GM23338 (cell line): Measurements from ENCODE around the gene GRIK4. TPM values are rescaled to one million over a fixed set of nuclear protein-coding genes. Genes with fewer than 3 reads are reported as not detected.

ENCODE experiments used
- ATAC-seq: fragments of 200-7000 bp; cut with Tn5 transposase; 3 replicates; pipeline ENCODE4 v1.9.1; 2020
- DNase-seq: peaks from one replicate; pipeline ENCODE4 v3.0.0-alpha.2; 2015; ENCODE audit warnings: low spot score
- H2AFZ ChIP-seq: fragments of 200-600 bp; sonication (generic); 2 replicates; pipeline ENCODE4 v1.8.0; 2016; ENCODE audit warnings: antibody characterized with exemption, mild to moderate bottlenecking, moderate library complexity
- H3F3A ChIP-seq: fragments of 200-600 bp; sonication (generic); replicated peaks from 2 replicates; pipeline ENCODE4 v1.8.0; 2017; ENCODE audit warnings: antibody characterized with exemption, mixed run types, low read depth
- H3K27ac ChIP-seq: fragments of 200-600 bp; sonication (generic); 2 replicates; pipeline ENCODE4 v1.6.1; 2016; ENCODE audit warnings: low read depth
- H3K27me3 ChIP-seq: fragments of 200-600 bp; sonication (generic); 2 replicates; pipeline ENCODE4 v1.8.0; 2016; ENCODE audit warnings: mild to moderate bottlenecking, mixed run types, moderate library complexity; ENCODE audit not compliant: insufficient read depth
- H3K36me3 ChIP-seq: fragments of 200-600 bp; sonication (generic); 2 replicates; pipeline ENCODE4 v1.8.0; 2016; ENCODE audit warnings: mild to moderate bottlenecking; ENCODE audit not compliant: insufficient read depth
- H3K4me1 ChIP-seq: fragments of 200-600 bp; sonication (generic); 2 replicates; pipeline ENCODE4 v1.8.0; 2016; ENCODE audit warnings: mild to moderate bottlenecking, moderate library complexity; ENCODE audit not compliant: insufficient read depth
- H3K4me2 ChIP-seq: fragments of 200-600 bp; sonication (generic); 2 replicates; pipeline ENCODE4 v1.7.1; 2017; ENCODE audit warnings: mixed run types
- H3K4me3 ChIP-seq: fragments of 200-600 bp; sonication (generic); 2 replicates; pipeline ENCODE4 v1.6.1; 2016; ENCODE audit warnings: mixed run types
- H3K79me2 ChIP-seq: fragments of 200-600 bp; sonication (generic); replicated peaks from 2 replicates; pipeline ENCODE4 v1.8.0; 2017; ENCODE audit warnings: mild to moderate bottlenecking; ENCODE audit not compliant: insufficient read depth
- H3K9me2 ChIP-seq: fragments of 200-600 bp; sonication (generic); 2 replicates; pipeline ENCODE4 v1.8.0; 2017; ENCODE audit not compliant: insufficient read depth
- H4K20me1 ChIP-seq: fragments of 200-600 bp; sonication (generic); replicated peaks from 2 replicates; pipeline ENCODE4 v1.8.0; 2017; ENCODE audit warnings: mild to moderate bottlenecking; ENCODE audit not compliant: insufficient read depth
- H3K27ac Mint-ChIP-seq: 2 replicates; pipeline ENCODE4 v1.8.0; 2020; ENCODE audit warnings: inconsistent platforms, mild to moderate bottlenecking, moderate library complexity, mixed read lengths
- H3K27me3 Mint-ChIP-seq: 3 replicates; pipeline ENCODE4 v1.8.0; 2022; ENCODE audit warnings: low read depth, mild to moderate bottlenecking, moderate library complexity, mixed read lengths, inconsistent platforms; ENCODE audit not compliant: insufficient read depth, poor library complexity
- H3K36me3 Mint-ChIP-seq: 3 replicates; pipeline ENCODE4 v1.8.0; 2021; ENCODE audit warnings: low read depth, mild to moderate bottlenecking, inconsistent platforms, moderate library complexity, mixed read lengths
- H3K4me1 Mint-ChIP-seq: 3 replicates; pipeline ENCODE4 v1.8.0; 2020; ENCODE audit warnings: mild to moderate bottlenecking, inconsistent platforms, mixed read lengths
- H3K4me3 Mint-ChIP-seq: 3 replicates; pipeline ENCODE4 v1.8.0; 2021; ENCODE audit warnings: moderate library complexity, mild to moderate bottlenecking, inconsistent platforms, mixed read lengths
- H3K9me3 Mint-ChIP-seq: 3 replicates; pipeline ENCODE4 v1.8.0; 2020; ENCODE audit warnings: moderate library complexity, mild to moderate bottlenecking, inconsistent platforms, mixed read lengths
- CREB1 ChIP-seq: fragments of 250-450 bp; sonication (Bioruptor Pico); IDR thresholded peaks from 2 replicates; pipeline ENCODE4 v1.5.0; 2020; ENCODE audit warnings: low read depth, mild to moderate bottlenecking, moderate library complexity
- CTCF ChIP-seq, 2 experiments: fragments of 200-600 bp in 1 of 2; sonication (generic) in 1 of 2; conservative IDR thresholded peaks; 2 replicates each; pipeline versions ENCODE4 v1.5.1 to v1.6.1; 2016 to 2017; ENCODE audit warnings: antibody characterized with exemption in 2 of 2, low read depth in 2 of 2, mild to moderate bottlenecking in 2 of 2, moderate library complexity in 1 of 2
- ETS1 ChIP-seq: IDR thresholded peaks from 2 replicates; pipeline ENCODE4 v1.6.1; 2016; ENCODE audit warnings: antibody characterized with exemption
- EZH2 ChIP-seq: fragments of 200-600 bp; sonication (generic); IDR thresholded peaks from one replicate; pipeline ENCODE4 v1.8.0; 2017; ENCODE audit warnings: antibody characterized with exemption, mild to moderate bottlenecking, low read depth; ENCODE audit not compliant: unreplicated experiment
- JUNB ChIP-seq: IDR thresholded peaks from one replicate; pipeline ENCODE4 v1.6.1; 2016; ENCODE audit warnings: antibody characterized with exemption; ENCODE audit not compliant: unreplicated experiment
- POLR2AphosphoS5 ChIP-seq: IDR thresholded peaks from 2 replicates; pipeline ENCODE4 v1.6.1; 2016; ENCODE audit warnings: antibody characterized with exemption, low read depth
- STAT1 ChIP-seq: IDR thresholded peaks from one replicate; pipeline ENCODE4 v1.6.1; 2016; ENCODE audit warnings: antibody characterized with exemption; ENCODE audit not compliant: unreplicated experiment
- ZNF331 ChIP-seq: fragments of 250-450 bp; sonication (Bioruptor Pico); IDR thresholded peaks from 2 replicates; pipeline ENCODE4 v1.5.0; 2020; ENCODE audit warnings: low read depth, mild to moderate bottlenecking, moderate library complexity
- ZNF462 ChIP-seq: fragments of 250-450 bp; sonication (Bioruptor Pico); IDR thresholded peaks from 2 replicates; pipeline ENCODE4 v1.5.0; 2020; ENCODE audit warnings: mild to moderate bottlenecking, moderate library complexity
- polyA plus RNA-seq: library from polyadenylated mRNA; unstranded; fragments of >200 nt; fragmentation: Nextera tagmentation; extraction: Ambion mirVana; gene quantifications from 2 replicates; pipeline ENCODE4 v1.2.1, GENCODE V29; 2016
- total RNA-seq: library from RNA; depleted of rRNA; stranded (reverse); fragments of >200 nt; shearing (Covaris generic); gene quantifications from 2 replicates; pipeline ENCODE4 v1.2.3, GENCODE V29; 2014

GRIK4 gene
- total and polyA plus RNA-seq, 2 experiments from 2014 or later = 0.63 to 2.2 TPM

GRCh38 chr11:120471994-120472393 is 39.6 kb upstream of the GRIK4 start (continued):
- no peak for TF ChIP-seq CTCF (conservative IDR thresholded peaks at IDR 0.05; ENCODE audit: low read depth in 2 of 2)

GRCh38 chr11:120473503-120473902 is 38.0 kb upstream of the GRIK4 start:
- no peak for TF ChIP-seq POLR2AphosphoS5
- TF ChIP-seq ZNF462 (CRISPR knock-in tag) = no peak
- TF ChIP-seq JUNB = no peak
- TF ChIP-seq EZH2 = no peak
- TF ChIP-seq STAT1 = no peak
- TF ChIP-seq ETS1 = no peak
- TF ChIP-seq CREB1 (CRISPR knock-in tag) = no peak
- TF ChIP-seq ZNF331 (CRISPR knock-in tag) = no peak
- TF ChIP-seq CTCF (conservative IDR thresholded peaks at IDR 0.05; ENCODE audit: low read depth in 2 of 2) = no peak
- Histone ChIP-seq H3K4me2 (no peak overlapping the region), H4K20me1 (peaks cover 4% of the 10 kb centered on the region; the same call in 1 of the 2 replicates), H3K4me1 (no peaks in the 10 kb centered on the region), H3K4me3 (no peak overlapping the region), H3K36me3 (peaks cover 14% of the 10 kb centered on the region), H2AFZ (no peak overlapping the region), H3K27me3 (no peaks in the 10 kb centered on the region), H3F3A (no peaks in the 10 kb centered on the region), H3K9me2 (no peaks in the 10 kb centered on the region), H3K27ac (no peak overlapping the region), H3K79me2 (no peaks in the 10 kb centered on the region)
- Mint-ChIP-seq H3K4me3 (no peak overlapping the region), H3K4me1 (no peaks in the 10 kb centered on the region), H3K36me3 (peaks cover 26% of the 10 kb centered on the region), H3K27me3 (no peaks in the 10 kb centered on the region), H3K27ac (no peak overlapping the region), H3K9me3 (no peaks in the 10 kb centered on the region)
- no peak for ATAC-seq
- DNase-seq = no peak
